HepG2 (cell line): ENCODE measurements around the gene ZNF513. TPM values are rescaled to one million over a fixed set of nuclear protein-coding genes. Genes with fewer than 3 reads are reported as not detected.

Experiments
- CHD4 ChIP-seq: fragments of 200-600 bp; sonication (generic); IDR thresholded peaks from 2 replicates; pipeline ENCODE4 v1.7.0; 2017; ENCODE audit warnings: mild to moderate bottlenecking, low read length, borderline replicate concordance
- IRF1 ChIP-seq: sonication (generic); formaldehyde crosslinking; IDR thresholded peaks from 2 replicates; pipeline ENCODE4 v1.4.0; 2020; ENCODE audit warnings: low read depth, mild to moderate bottlenecking, missing genetic modification reagents
- IRF2 ChIP-seq: IDR thresholded peaks from 2 replicates; pipeline ENCODE4 v1.6.1; 2018; ENCODE audit warnings: missing genetic modification reagents, missing compliant biosample characterization
- ISX ChIP-seq: sonication (generic); formaldehyde crosslinking; conservative IDR thresholded peaks from 2 replicates; pipeline ENCODE4 v1.5.0; 2020; ENCODE audit warnings: missing genetic modification reagents
- MBD4 ChIP-seq: IDR thresholded peaks from 2 replicates; pipeline ENCODE4 v1.6.1; 2012; ENCODE audit warnings: low read length, inconsistent platforms, borderline replicate concordance
- MLXIP ChIP-seq: sonication (generic); formaldehyde crosslinking; IDR thresholded peaks from 2 replicates; pipeline ENCODE4 v1.9.0; 2021; ENCODE audit warnings: missing genetic modification reagents, borderline replicate concordance
- NR2F6 ChIP-seq, 2 experiments: IDR thresholded peaks; 2 replicates each; pipeline ENCODE4 v1.6.1; 2016; ENCODE audit warnings: antibody characterized with exemption in 1 of 2, mild to moderate bottlenecking in 1 of 2
- PATZ1 ChIP-seq: sonication (generic); formaldehyde crosslinking; IDR thresholded peaks from 2 replicates; pipeline ENCODE4 v1.4.0; 2020; ENCODE audit warnings: missing genetic modification reagents
- SMARCC2 ChIP-seq: fragments of 450-650 bp; IDR thresholded peaks from 2 replicates; pipeline ENCODE4 v1.6.1; 2017; ENCODE audit warnings: antibody characterized with exemption, mild to moderate bottlenecking
- SRF ChIP-seq: IDR thresholded peaks from 2 replicates; pipeline ENCODE4 v1.6.1; 2011; ENCODE audit warnings: mild to moderate bottlenecking, low read depth, low read length, moderate library complexity
- TRAFD1 ChIP-seq: sonication (generic); formaldehyde crosslinking; IDR thresholded peaks from 2 replicates; pipeline ENCODE4 v1.5.1; 2020; ENCODE audit warnings: missing genetic modification reagents, mild to moderate bottlenecking, borderline replicate concordance
- ZBTB20 ChIP-seq: sonication (generic); formaldehyde crosslinking; IDR thresholded peaks from 2 replicates; pipeline ENCODE4 v1.8.1; 2023; ENCODE audit warnings: missing genetic modification reagents, low read depth, mild to moderate bottlenecking, borderline replicate concordance
- ZFP36L2 ChIP-seq: sonication (generic); formaldehyde crosslinking; IDR thresholded peaks from 2 replicates; pipeline ENCODE4 v1.4.0; 2020; ENCODE audit warnings: missing genetic modification reagents
- ZFP91 ChIP-seq: sonication (generic); formaldehyde crosslinking; IDR thresholded peaks from 2 replicates; pipeline ENCODE4 v1.9.0; 2022; ENCODE audit warnings: missing genetic modification reagents, mild to moderate bottlenecking, borderline replicate concordance
- ZNF232 ChIP-seq: sonication (generic); formaldehyde crosslinking; IDR thresholded peaks from 2 replicates; pipeline ENCODE4 v1.4.0; 2020; ENCODE audit warnings: missing genetic modification reagents, borderline replicate concordance
- ZNF263 ChIP-seq: sonication (generic); formaldehyde crosslinking; IDR thresholded peaks from 2 replicates; pipeline ENCODE4 v1.4.0; 2020; ENCODE audit warnings: missing genetic modification reagents
- ZNF333 ChIP-seq: sonication (generic); formaldehyde crosslinking; IDR thresholded peaks from 2 replicates; pipeline ENCODE4 v1.4.0; 2020; ENCODE audit warnings: mild to moderate bottlenecking, missing genetic modification reagents, borderline replicate concordance
- ZNF547 ChIP-seq: sonication (generic); formaldehyde crosslinking; IDR thresholded peaks from 2 replicates; pipeline ENCODE4 v1.5.1; 2020; ENCODE audit warnings: mild to moderate bottlenecking, missing genetic modification reagents
- ZNF816 ChIP-seq: sonication (generic); formaldehyde crosslinking; IDR thresholded peaks from 2 replicates; pipeline ENCODE4 v1.8.0; 2022; ENCODE audit warnings: missing genetic modification reagents, mild to moderate bottlenecking, borderline replicate concordance
- polyA plus RNA-seq, 8 experiments: library from polyadenylated mRNA; depleted of rRNA in 3 of 8; stranded (reverse) in 7 of 8; unstranded in 1 of 8; fragments of >200 nt; fragmentation: Illumina TruSeq in 4 of 8; extraction: Trizol in 4 of 8; gene quantifications; 2 replicates each; pipeline versions ENCODE4 v1.2.1 to v1.2.3, GENCODE V29; 2011 to 2016; ENCODE audit warnings: low read depth in 4 of 8, missing spikeins in 1 of 8, mixed read lengths in 1 of 8; ENCODE audit not compliant: insufficient read depth in 1 of 8
- total RNA-seq, 5 experiments: library from RNA; depleted of rRNA; stranded (reverse); fragments of >200 nt; fragmentation: Illumina TruSeq; extraction: Trizol; gene quantifications; 2 replicates each; pipeline ENCODE4 v1.2.3, GENCODE V29; 2016; ENCODE audit warnings: low read depth in 1 of 5

The ZNF513 gene
- total and polyA plus RNA-seq, 2 of the 13 experiments (the other 11 are each of a cell fraction or from before 2014, with no cell fraction given): 4.9 to 6.3 TPM

GRCh38 chr2:27412419-27413152 is 32.1 kb upstream of the ZNF513 start (continued):
- TF ChIP-seq TRAFD1 (CRISPR knock-in tag) (no peak), IRF2 (no peak), MLXIP (CRISPR knock-in tag) (no peak), ZBTB20 (no peak), IRF1 (CRISPR knock-in tag) (no peak), ZFP36L2 (no peak), NR2F6 (IDR thresholded peaks at IDR 0.05) (no peak), NR2F6 (CRISPR knock-in tag; IDR thresholded peaks at IDR 0.05) (peak; percentile 70), SMARCC2 (no peak), ZNF547 (CRISPR knock-in tag) (no peak), MBD4 (no peak), ZNF232 (CRISPR knock-in tag) (no peak), ZNF333 (CRISPR knock-in tag) (no peak), ISX (CRISPR knock-in tag) (no peak), CHD4 (peak; percentile 86; the same call in 1 of the 2 replicates), ZNF263 (CRISPR knock-in tag) (no peak), ZFP91 (CRISPR knock-in tag) (no peak), SRF (no peak), PATZ1 (no peak), ZNF816 (CRISPR knock-in tag) (peak; percentile 91; the same call in 1 of the 2 replicates)
